NCI-H446 (cell line): Measurements from ENCODE around the gene CNTNAP2.
"Not testable (repeated sequence)": the region's sequence is repeated elsewhere in the genome, so short reads cannot be mapped to it uniquely, and the experiment has no call there.

Experiments
- DNase-seq, 2 experiments: peaks; one replicate each; lab custom pipeline; 2025; lab: John Stamatoyannopoulos, UW

The CNTNAP2 gene

DNA sequence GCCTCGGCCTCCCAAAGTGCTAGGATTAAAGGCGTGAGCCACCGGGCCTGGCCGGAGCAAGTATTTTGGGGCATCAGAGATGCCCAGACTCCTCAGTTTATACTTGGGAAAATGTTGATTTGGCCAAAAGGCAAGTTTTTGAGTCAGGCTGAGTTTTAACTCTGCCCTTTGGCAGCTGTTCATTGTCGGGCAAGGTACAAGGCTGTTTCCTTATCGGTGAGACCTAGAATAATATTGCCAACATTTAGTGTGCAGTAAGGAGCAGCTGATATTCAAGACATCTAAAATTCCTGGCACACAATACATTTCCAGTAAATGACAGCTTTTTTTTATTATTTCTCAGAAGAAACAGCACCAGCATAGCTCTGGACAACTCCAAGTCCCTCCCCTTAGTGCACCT lies 2326.3 kb downstream of the CNTNAP2 start:
- DNase-seq = no peak

DNA sequence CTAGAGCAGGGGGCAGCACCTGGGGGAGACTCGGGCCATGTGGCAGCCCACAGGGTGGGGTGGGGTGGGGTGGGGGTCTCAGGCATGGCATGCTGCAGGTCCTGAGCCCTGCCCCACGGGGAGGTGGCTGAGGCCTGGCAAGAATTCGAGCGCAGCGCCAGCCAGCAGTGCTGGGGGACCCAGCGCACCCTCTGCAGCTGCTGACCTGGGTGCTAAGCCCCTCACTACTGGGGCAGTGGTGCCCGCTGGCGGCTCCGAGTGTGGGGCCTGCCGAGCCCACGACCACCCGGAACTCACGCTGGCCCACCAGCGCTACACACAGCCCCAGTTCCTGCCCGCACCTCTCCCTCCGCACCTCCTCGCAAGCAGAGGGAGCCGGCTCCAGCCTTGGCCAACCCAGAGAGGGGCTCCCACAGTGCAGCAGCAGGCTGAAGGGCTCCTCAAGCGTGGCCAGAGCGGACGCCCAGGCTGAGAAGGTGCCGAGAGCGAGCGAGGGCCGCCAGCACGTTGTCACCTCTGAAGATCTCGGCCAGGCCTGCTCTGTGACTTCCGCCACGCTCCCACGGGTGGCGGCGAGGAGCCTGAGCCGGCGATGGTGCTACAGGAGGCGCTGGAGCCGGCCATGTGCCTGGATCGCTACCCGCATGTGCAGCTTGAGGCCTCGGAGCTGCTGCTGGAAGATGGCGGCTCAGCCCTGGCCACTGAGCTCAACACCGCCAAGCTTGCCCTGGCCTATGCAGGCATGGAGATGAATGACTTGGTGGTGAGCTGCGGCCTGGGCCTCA lies 2328.9 kb downstream of the CNTNAP2 start:
- no peak for DNase-seq

DNA sequence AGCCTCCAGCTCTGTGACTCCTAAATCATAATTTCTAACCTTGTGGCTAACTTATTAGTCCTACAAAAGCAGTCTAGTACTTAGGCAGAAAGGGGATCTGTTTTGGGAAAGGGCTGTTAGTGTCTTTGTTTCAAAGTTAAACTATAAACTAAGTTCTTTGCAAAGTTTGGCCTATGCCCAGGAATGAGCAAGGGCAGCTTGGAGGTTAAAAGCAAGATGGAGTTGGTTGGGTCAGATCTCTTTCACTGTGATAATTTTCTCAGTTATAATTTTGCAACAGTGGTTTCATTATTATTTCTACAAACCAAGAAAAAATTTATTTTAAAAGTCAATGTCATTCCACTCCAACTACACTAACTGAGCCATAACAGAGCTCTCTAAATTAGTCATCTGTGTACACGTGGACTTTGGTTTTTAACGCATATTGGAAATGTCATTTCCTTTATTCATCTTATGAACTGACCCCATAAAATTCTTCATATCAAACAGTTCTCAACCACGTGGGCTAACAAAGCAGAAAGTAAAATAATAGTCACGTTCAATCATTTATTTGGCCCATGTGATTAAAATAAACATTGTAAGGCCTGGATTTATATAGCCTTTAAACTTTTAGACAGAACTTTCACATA lies 2330.7 kb downstream of the CNTNAP2 start:
- no peak for DNase-seq

DNA sequence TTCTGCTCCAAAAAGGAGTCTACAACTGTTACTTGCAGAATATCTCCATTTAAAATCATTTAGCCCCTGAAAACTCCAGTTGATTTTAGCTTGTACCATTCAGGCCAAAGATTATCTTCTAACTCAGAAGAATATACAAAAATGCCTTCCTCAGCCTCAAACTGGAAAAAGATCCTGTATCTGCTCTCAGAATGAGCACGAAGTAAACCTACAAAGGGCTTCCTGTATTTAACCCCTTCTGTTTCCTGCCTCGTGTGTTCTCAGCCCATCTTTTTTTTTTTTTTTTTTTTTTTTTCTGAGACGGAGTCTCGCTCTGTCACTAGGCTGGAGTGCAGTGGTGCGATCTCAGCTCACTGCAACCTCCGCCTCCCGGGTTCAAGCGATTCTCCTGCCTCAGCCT lies 2334.9 kb downstream of the CNTNAP2 start:
- DNase-seq = not testable (repeated sequence)

DNA sequence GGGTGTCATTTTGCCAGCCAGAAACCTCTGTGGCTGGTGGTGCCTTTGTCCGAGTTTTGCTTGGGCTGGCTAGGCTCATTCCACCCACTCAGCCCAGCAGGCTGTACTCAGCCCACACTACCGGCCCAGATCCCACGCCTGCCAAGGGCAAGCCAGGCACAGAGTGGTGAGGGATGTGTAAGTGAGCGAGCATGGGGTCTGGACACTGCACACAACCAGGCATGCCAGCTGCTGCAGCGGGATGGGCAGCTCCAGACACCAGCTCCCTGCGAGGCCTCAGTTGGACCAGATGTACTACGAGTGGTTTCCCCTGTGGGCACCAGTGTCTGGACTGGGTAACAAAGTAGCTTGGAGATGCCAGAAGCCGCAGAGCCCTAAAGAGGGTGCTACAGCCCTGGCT lies 2339.8 kb downstream of the CNTNAP2 start:
- DNase-seq = no peak

DNA sequence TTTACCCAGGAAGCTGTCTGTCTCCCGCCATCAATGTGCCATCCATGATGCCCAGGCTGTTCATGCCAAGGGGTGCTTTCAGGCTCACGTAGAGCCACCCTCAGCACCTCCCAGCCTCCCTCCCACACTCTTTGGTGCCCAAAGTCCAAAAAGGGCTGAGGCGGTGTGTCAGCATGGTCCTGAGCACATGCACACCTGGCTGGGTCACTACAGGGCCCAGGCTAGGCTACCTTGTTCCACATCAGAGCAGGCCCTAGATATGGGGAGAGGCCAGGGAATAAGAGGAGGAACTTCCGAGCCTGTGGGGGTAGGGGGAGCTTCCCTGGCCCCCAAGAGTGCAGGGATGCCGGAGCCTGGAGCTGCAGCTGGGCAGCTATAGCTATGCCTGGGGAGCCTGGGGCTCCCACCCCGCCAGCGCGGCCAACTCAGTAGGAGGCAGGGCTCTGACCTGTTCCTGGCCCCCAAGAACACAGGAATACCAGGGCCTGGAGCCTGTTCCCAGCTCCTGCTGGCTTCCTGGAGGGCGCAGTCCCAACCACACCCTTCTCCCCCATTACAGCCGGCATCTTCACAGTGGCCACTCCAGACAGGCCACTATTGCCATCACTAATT lies 2340.8 kb downstream of the CNTNAP2 start:
- DNase-seq = no peak

DNA sequence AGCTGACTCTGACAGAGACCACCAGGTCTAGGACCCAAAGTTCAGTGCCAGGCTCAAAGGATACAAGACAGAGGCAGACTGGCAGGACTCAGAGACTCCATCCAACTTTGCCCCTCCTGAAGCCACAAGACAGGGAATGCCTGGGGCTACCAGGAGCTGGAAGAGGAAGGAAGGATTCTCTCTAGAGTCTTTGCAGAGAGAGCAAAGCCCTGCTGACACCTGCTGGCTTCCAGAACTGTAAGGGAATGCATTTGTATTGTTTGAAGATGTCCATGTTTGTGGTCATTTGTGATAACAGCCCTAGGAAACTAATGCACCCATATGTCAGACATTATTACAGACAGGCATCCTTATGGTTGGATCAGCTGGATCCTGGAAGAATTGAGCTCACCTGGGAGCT lies 2341.7 kb downstream of the CNTNAP2 start:
- DNase-seq = no peak

DNA sequence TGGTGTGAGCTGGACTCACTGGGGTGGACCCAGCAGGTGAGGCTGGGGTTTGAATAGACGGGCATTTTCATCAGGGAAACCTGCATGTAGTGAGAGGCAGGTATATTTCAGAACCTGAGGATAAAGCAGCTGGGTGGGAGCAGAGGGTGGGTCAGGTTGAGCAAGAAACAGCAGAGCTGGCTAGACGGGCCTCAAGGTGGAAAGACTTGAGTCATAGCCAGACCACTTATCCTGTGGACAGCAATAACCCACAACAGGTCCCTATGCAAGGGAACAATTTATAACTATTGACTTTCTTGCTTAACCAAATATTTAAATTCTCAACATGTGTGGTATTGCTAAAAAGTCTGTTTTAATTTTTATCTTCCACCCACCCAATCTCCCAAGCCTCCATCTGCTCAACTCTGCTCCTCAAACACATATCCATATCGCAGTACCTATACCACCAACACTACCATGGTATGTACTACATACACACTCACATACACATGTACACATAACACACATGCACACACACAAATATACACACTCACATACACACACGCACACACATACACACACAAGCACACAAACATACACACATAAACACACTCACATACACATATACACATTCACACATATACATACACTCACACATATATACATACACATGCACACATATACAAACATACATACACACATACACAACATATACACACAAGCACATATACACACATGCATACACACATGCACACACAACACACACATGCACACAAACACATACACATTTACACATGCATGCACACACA lies 2345.0 kb downstream of the CNTNAP2 start:
- no peak for DNase-seq

DNA sequence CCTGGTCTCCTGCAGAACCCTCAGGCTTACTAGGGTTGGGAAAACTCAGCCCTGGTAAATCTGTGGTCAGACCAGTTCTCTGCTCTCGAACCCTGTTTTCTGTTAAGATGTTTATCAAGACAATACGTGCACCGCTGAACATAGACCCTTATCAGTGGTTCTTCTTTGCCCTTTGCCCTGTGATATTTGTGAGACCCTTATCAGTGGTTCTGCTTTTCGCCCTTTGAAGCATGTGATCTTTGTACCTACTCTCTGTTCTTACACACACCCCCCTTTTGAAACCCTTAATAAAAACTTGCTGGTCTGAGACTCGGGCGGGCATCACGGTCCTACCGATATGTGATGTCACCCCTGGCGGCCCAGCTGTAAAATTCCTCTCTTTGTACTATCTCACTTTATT lies 2346.2 kb downstream of the CNTNAP2 start:
- not testable (repeated sequence) for DNase-seq

DNA sequence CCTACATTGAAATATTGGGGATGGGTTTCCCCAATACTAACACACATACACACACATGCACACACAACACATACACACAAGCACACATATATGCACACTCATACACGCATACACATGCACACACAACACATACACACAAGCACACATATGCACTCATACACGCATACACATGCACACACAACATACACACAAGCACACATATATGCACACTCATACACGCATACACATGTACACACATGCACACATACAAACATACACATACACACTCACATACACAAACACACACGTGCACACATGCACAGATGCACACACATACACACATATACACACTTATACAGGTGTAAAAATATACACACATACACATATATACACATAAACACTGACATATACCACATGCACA lies 2346.6 kb downstream of the CNTNAP2 start:
- no peak for DNase-seq

DNA sequence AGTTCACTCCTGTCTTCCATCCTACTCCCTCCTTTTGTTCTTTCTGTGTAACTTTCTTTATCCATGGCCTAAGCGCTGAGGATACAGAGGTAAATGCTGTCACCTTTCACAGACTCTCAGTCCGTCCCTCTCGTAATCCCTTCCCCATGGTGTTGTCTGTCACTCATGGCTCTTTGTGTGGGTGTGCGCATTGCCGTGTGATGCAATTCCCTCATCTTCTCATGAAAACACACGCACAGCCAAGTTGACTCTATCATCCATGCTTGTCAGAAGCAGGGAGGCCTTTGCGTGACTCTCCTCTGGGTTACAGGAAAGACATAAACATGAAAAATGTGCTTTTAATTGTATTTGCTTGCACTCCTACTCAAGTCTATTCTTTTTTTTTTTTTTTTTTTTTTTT lies 2348.3 kb downstream of the CNTNAP2 start:
- DNase-seq = no peak

DNA sequence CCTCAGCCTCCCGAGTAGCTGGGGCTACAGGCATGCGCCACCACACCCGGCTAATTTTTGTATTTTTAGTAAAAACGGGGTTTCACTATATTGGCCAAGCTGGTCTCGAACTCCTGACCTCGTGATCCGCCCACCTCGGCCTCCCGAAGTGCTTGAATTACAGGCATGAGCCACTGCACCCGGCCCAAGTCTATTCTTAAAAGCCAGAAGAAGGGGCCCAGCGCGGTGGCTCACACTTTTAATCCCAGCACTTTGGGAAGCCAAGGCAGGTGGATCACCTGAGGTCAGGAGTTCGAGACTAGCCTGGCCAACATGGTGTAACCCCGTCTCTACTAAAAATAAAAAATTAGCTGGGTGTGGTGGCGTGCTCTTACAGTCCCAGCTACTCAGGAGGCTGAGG lies 2348.8 kb downstream of the CNTNAP2 start:
- not testable (repeated sequence) for DNase-seq

DNA sequence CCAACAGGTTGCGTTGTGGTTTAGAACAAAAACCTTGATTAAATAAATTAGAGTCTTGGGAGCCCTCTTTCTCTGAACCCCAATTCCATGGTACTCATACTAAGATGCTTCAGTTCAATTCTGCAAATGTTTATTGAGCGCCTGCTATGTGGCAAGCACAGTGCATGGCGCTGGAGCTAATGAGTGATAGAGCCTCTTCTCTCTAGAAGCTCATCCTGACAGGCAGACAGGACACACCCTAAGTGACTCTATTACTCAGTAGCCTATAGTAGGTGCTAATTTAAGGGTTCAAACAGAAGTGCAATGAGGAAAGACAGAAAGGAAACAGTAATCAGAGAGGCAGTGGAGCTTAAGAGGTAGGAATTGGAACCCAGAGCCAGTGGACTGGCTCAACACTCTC lies 2349.5 kb downstream of the CNTNAP2 start:
- DNase-seq = no peak

DNA sequence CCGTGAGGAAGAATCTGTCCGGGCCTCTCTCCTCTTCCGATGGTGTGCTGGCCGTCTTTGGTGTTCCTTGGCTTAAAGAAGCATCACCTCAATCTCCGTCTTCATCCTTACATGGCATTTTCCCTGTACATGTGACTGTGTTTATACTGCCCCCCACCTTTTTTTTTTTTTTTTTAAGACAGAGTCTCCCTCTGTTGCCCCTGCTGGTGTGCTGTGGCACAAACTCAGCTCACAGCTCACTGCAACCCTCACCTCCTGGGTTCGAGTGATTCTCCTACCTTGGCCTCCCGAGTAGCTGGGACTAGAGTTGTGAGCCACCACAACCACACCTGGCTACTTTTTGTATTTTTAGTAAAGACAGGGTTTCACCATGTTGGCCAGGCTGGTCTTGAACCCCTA lies 2352.1 kb downstream of the CNTNAP2 start:
- DNase-seq = no peak
